ENCODE results near the gene RALGDS. TPM values are rescaled to one million over a fixed set of nuclear protein-coding genes. Genes with fewer than 3 reads are reported as not detected.

The RALGDS gene
- total and polyA plus RNA-seq, 9 of the 15 experiments (the other 6 are each of a cell fraction or from before 2014, with no cell fraction given) = 0.75 to 43.3 (median 27.1) TPM

DNA sequence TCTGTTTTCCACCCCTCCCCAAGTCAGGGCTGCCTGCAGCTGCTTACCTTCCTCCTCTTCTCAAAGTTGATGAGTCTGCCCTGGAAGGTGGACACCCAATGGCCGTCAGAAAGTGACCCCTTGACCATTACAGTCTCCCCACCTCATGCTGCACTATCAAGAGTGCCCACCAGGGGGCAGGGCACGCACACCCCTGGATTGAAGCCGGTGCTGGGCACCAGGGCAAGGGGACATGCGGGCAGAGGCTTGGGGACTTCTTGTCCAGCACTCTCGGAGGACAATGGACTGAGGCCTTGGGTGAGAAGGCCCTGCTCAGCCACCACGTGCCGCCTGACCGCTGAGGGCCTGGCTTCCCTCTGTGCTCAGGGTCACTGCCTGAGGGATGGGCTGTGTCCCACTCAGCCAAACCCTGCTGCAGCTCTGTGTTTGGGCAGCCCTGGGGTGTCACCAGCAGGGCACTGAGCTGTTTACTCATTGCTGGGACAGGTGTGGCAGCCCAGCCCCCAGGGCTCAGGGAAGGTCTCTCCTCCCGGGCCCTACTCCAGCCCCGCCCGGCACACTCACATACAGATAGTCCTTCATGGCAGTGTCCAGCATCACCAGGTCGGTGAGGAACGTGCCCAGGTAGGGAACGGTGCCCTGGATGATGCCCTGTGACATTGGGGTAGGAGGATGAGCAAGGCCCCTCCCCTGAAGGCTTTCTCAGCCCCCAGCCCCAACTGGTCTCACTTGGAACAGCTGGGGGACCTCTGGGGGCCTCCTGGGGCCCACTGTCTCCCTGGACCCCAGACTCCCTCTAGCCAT, 17.7 kb downstream of the RALGDS start (continued):
- TF ChIP-seq, protein P1, sequence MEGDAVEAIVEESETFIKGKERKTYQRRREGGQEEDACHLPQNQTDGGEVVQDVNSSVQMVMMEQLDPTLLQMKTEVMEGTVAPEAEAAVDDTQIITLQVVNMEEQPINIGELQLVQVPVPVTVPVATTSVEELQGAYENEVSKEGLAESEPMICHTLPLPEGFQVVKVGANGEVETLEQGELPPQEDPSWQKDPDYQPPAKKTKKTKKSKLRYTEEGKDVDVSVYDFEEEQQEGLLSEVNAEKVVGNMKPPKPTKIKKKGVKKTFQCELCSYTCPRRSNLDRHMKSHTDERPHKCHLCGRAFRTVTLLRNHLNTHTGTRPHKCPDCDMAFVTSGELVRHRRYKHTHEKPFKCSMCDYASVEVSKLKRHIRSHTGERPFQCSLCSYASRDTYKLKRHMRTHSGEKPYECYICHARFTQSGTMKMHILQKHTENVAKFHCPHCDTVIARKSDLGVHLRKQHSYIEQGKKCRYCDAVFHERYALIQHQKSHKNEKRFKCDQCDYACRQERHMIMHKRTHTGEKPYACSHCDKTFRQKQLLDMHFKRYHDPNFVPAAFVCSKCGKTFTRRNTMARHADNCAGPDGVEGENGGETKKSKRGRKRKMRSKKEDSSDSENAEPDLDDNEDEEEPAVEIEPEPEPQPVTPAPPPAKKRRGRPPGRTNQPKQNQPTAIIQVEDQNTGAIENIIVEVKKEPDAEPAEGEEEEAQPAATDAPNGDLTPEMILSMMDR (IDR thresholded peaks at IDR 0.05 in 2 of 3, conservative IDR thresholded peaks at IDR 0.05 in 1 of 3; ENCODE audit: insufficient read depth in 2 of 3, low read depth in 1 of 3, low read length in 3 of 3) = peak; percentile 87 to 95 (median 90)
- TF ChIP-seq COPS2 (conservative IDR thresholded peaks at IDR 0.05) (no peak), ZNF282 (CRISPR knock-in tag; IDR thresholded peaks at IDR 0.05) (no peak), MYNN (IDR thresholded peaks at IDR 0.05) (peak; percentile 72; the same call in 1 of the 2 replicates), MYNN (CRISPR knock-in tag; IDR thresholded peaks at IDR 0.05) (no peak), HDGF (IDR thresholded peaks at IDR 0.05) (peak; percentile 81), STAG1 (CRISPR knock-in tag; IDR thresholded peaks at IDR 0.05; ENCODE audit: borderline replicate concordance) (peak; percentile 87; the same call in 1 of the 2 replicates), GABPB1 (CRISPR knock-in tag; IDR thresholded peaks at IDR 0.05) (0 out of 2 replicates have a peak, but pooled peaks have one; percentile 21), CBX8 (IDR thresholded peaks at IDR 0.05; ENCODE audit: borderline replicate concordance, extremely low read depth, low read depth, low read length, poor library complexity, severe bottlenecking) (no peak), SLC30A9 (CRISPR knock-in tag; IDR thresholded peaks at IDR 0.05) (no peak), TCF7L2 (IDR thresholded peaks at IDR 0.05; ENCODE audit: low read depth, low read length) (no peak), ZNF347 (CRISPR knock-in tag; IDR thresholded peaks at IDR 0.05; ENCODE audit: low read depth) (no peak), MAZ (CRISPR knock-in tag; conservative IDR thresholded peaks at IDR 0.05 in 1 of 2, IDR thresholded peaks at IDR 0.05 in 1 of 2) (peak in 1 of 2 experiments; percentile 55; a peak in 2 of 4 replicates), TBP (optimal IDR thresholded peaks at IDR 0.05; ENCODE audit: low read depth, low read length) (no peak), HNRNPL (IDR thresholded peaks at IDR 0.05; ENCODE audit: low read depth, low read length) (peak; percentile 42; the same call in 1 of the 2 replicates), OTX1 (CRISPR knock-in tag; IDR thresholded peaks at IDR 0.05) (no peak), RBFOX2 (IDR thresholded peaks at IDR 0.05; ENCODE audit: low read depth, low read length) (0 out of 2 replicates have a peak, but pooled peaks have one; percentile 11)
- TF ChIP-seq, protein P2, sequence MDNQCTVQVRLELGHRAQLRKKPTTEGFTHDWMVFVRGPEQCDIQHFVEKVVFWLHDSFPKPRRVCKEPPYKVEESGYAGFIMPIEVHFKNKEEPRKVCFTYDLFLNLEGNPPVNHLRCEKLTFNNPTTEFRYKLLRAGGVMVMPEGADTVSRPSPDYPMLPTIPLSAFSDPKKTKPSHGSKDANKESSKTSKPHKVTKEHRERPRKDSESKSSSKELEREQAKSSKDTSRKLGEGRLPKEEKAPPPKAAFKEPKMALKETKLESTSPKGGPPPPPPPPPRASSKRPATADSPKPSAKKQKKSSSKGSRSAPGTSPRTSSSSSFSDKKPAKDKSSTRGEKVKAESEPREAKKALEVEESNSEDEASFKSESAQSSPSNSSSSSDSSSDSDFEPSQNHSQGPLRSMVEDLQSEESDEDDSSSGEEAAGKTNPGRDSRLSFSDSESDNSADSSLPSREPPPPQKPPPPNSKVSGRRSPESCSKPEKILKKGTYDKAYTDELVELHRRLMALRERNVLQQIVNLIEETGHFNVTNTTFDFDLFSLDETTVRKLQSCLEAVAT (IDR thresholded peaks at IDR 0.05) = no peak
- TF ChIP-seq, protein P3, sequence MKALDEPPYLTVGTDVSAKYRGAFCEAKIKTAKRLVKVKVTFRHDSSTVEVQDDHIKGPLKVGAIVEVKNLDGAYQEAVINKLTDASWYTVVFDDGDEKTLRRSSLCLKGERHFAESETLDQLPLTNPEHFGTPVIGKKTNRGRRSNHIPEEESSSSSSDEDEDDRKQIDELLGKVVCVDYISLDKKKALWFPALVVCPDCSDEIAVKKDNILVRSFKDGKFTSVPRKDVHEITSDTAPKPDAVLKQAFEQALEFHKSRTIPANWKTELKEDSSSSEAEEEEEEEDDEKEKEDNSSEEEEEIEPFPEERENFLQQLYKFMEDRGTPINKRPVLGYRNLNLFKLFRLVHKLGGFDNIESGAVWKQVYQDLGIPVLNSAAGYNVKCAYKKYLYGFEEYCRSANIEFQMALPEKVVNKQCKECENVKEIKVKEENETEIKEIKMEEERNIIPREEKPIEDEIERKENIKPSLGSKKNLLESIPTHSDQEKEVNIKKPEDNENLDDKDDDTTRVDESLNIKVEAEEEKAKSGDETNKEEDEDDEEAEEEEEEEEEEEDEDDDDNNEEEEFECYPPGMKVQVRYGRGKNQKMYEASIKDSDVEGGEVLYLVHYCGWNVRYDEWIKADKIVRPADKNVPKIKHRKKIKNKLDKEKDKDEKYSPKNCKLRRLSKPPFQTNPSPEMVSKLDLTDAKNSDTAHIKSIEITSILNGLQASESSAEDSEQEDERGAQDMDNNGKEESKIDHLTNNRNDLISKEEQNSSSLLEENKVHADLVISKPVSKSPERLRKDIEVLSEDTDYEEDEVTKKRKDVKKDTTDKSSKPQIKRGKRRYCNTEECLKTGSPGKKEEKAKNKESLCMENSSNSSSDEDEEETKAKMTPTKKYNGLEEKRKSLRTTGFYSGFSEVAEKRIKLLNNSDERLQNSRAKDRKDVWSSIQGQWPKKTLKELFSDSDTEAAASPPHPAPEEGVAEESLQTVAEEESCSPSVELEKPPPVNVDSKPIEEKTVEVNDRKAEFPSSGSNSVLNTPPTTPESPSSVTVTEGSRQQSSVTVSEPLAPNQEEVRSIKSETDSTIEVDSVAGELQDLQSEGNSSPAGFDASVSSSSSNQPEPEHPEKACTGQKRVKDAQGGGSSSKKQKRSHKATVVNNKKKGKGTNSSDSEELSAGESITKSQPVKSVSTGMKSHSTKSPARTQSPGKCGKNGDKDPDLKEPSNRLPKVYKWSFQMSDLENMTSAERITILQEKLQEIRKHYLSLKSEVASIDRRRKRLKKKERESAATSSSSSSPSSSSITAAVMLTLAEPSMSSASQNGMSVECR (CRISPR knock-in tag; IDR thresholded peaks at IDR 0.05) = no peak
- TF ChIP-seq, protein P4, sequence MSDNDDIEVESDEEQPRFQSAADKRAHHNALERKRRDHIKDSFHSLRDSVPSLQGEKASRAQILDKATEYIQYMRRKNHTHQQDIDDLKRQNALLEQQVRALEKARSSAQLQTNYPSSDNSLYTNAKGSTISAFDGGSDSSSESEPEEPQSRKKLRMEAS (CRISPR knock-in tag; IDR thresholded peaks at IDR 0.05) = peak; percentile 60
